BJ (cell line): ENCODE measurements around the gene KCNK6. TPM values are rescaled to one million over a fixed set of nuclear protein-coding genes. Genes with fewer than 3 reads are reported as not detected.

Source experiments
- CTCF ChIA-PET: fragments of 350-600 bp; formaldehyde crosslinking; extraction: SDS; loops from one replicate; lab custom pipeline; 2021; ENCODE audit warnings: antibody characterized with exemption, inconsistent platforms; lab: Yijun Ruan, JAX
- POLR2A ChIA-PET: fragments of 300-600 bp; sonication (Branson Sonifier 250); formaldehyde crosslinking; extraction: SDS; loops from one replicate; lab custom pipeline; 2021; ENCODE audit warnings: antibody characterized with exemption; lab: Charles Lee
- DNase-seq: peaks from one replicate; pipeline ENCODE4 v3.0.0-alpha.2; 2011; ENCODE audit warnings: low read depth
- H3K27me3 ChIP-seq: 2 replicates; pipeline ENCODE4 v1.6.0; 2011; ENCODE audit warnings: low read length; ENCODE audit not compliant: control insufficient read depth, insufficient read depth
- H3K36me3 ChIP-seq: 2 replicates; pipeline ENCODE4 v1.5.1; 2011; ENCODE audit warnings: low read length; ENCODE audit not compliant: control insufficient read depth, insufficient read depth
- H3K4me3 ChIP-seq: 2 replicates; pipeline ENCODE4 v1.5.1; 2011; ENCODE audit warnings: low read depth, mild to moderate bottlenecking, control low read depth, low read length
- polyA plus RNA-seq: library from polyadenylated mRNA; depleted of rRNA; stranded (reverse); fragments of >200 nt; gene quantifications from 2 replicates; pipeline ENCODE4 v1.2.3, GENCODE V29; 2011
- TF ChIP-seq, protein P1 (sequence below): IDR thresholded peaks from 2 replicates; pipeline ENCODE4 v1.5.1; 2011; ENCODE audit warnings: low read depth, mild to moderate bottlenecking, control low read depth, inconsistent platforms, low read length, moderate library complexity; ENCODE audit not compliant: insufficient read depth

The KCNK6 gene
- polyA plus RNA-seq, 1 experiment = 16.5 TPM

GRCh38 chr19:38280030-38280921 is 39.4 kb upstream of the KCNK6 start:
- Histone ChIP-seq H3K36me3 (no peaks in the 10 kb centered on the region), H3K4me3 (no peak overlapping the region), H3K27me3 (no peaks in the 10 kb centered on the region)
- ChIA-PET POLR2A (no interaction called here), CTCF (interaction anchor here (0.7 to 1.7 kb wide), 2 partner anchors 16 to 56 kb away, joined by 3 to 4 read pairs; no protein-coding TSS in a partner anchor)
- no peak for DNase-seq
- TF ChIP-seq, protein P1, sequence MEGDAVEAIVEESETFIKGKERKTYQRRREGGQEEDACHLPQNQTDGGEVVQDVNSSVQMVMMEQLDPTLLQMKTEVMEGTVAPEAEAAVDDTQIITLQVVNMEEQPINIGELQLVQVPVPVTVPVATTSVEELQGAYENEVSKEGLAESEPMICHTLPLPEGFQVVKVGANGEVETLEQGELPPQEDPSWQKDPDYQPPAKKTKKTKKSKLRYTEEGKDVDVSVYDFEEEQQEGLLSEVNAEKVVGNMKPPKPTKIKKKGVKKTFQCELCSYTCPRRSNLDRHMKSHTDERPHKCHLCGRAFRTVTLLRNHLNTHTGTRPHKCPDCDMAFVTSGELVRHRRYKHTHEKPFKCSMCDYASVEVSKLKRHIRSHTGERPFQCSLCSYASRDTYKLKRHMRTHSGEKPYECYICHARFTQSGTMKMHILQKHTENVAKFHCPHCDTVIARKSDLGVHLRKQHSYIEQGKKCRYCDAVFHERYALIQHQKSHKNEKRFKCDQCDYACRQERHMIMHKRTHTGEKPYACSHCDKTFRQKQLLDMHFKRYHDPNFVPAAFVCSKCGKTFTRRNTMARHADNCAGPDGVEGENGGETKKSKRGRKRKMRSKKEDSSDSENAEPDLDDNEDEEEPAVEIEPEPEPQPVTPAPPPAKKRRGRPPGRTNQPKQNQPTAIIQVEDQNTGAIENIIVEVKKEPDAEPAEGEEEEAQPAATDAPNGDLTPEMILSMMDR = no peak

GRCh38 chr19:38281811-38282566 is 37.7 kb upstream of the KCNK6 start:
- ChIA-PET POLR2A (no interaction called here), CTCF (interaction anchor here (1.0 to 1.7 kb wide), 2 partner anchors 12 to 14 kb away, joined by 3 to 4 read pairs; no protein-coding TSS in a partner anchor)
- Histone ChIP-seq H3K4me3 (no peak overlapping the region), H3K27me3 (no peaks in the 10 kb centered on the region), H3K36me3 (no peaks in the 10 kb centered on the region)
- no peak for DNase-seq
- TF ChIP-seq, protein P1 = no peak

GRCh38 chr19:38283271-38283670 is 36.4 kb upstream of the KCNK6 start:
- TF ChIP-seq, protein P1 = no peak
- no peak for DNase-seq
- ChIA-PET POLR2A (no interaction called here), CTCF (interaction anchor here (1.0 kb wide), 1 partner anchor 11 kb away, joined by 3 read pairs; no protein-coding TSS in a partner anchor)
- no peak overlapping the region for H3K4me3 ChIP-seq
- H3K36me3 ChIP-seq = no peaks in the 10 kb centered on the region
- H3K27me3 ChIP-seq = no peaks in the 10 kb centered on the region

DNA sequence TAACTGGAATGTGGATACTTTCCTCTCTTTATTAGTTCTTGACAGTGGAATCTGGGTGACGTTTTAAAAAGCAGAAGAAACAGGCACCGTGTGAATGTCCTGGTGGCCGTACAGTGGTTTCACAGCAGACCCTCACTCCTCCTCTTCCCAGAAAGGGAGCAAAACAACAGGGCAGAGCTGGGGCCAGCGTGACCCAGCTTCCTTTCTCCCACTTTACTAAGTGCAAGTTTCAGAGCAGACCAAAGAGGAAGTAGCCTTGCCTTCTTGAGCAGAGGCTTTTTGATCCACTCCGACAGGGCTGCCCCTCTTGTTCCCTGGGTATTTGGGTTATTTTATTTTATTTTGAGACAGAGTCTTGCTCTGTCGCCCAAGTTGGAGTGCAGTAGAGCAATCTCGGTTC is 35.2 kb upstream of the KCNK6 start:
- TF ChIP-seq, protein P1 = no peak
- no peak overlapping the region for H3K4me3 ChIP-seq
- CTCF ChIA-PET = interaction anchor here (2.0 to 2.8 kb wide), 2 partner anchors 40 to 51 kb away, joined by 8 to 10 read pairs; partner anchors contain the start of gene CATSPERG
- H3K36me3 ChIP-seq = no peaks in the 10 kb centered on the region
- DNase-seq = no peak
- no peaks in the 10 kb centered on the region for H3K27me3 ChIP-seq
- POLR2A ChIA-PET = no interaction called here

- TF ChIP-seq, protein P1 = no peak
- ChIA-PET CTCF (interaction anchor here (1.1 to 2.8 kb wide), 5 partner anchors 13 to 50 kb away, joined by 3 to 10 read pairs (median 4); partner anchors contain the start of genes CATSPERG and KCNK6), POLR2A (no interaction called here)
- Histone ChIP-seq H3K27me3 (no peaks in the 10 kb centered on the region), H3K4me3 (no peak overlapping the region), H3K36me3 (no peaks in the 10 kb centered on the region)
- no peak for DNase-seq
Measured at GRCh38 chr19:38285567-38285966, 34.1 kb upstream of the KCNK6 start.
